NB4 (cell line): ENCODE results near the gene GARRE1.

ENCODE experiments used
- MYC ChIP-seq: IDR thresholded peaks from 2 replicates; pipeline ENCODE4 v1.6.1; 2011; ENCODE audit warnings: low read depth, low read length
- POLR2A ChIP-seq: IDR thresholded peaks from 2 replicates; pipeline ENCODE4 v1.6.1; 2011; ENCODE audit warnings: mild to moderate bottlenecking; ENCODE audit not compliant: insufficient read length; ENCODE audit errors: extremely low read depth
- TF ChIP-seq, protein P1 (sequence below): IDR thresholded peaks from one replicate; pipeline ENCODE4 v1.5.1; 2012; ENCODE audit warnings: low read depth, low read length

DNA sequence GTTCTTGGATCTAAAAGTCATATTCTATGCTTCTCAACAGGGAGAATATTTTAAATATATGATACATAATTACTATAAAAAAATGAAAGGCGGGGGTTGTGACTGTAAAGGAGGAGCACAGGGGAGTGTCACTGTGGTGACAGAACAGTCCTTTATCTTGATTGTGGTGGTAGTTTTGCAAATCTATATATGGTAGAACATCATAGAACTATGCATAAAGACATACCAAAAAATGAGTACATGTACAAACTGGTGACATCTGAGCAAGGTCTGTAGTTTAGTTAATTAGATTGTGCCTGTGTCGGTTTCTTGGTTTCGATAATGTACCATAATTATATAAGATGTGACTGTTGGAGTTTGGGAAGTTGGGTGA, 38.7 kb upstream of the GARRE1 start:
- TF ChIP-seq, protein P1, sequence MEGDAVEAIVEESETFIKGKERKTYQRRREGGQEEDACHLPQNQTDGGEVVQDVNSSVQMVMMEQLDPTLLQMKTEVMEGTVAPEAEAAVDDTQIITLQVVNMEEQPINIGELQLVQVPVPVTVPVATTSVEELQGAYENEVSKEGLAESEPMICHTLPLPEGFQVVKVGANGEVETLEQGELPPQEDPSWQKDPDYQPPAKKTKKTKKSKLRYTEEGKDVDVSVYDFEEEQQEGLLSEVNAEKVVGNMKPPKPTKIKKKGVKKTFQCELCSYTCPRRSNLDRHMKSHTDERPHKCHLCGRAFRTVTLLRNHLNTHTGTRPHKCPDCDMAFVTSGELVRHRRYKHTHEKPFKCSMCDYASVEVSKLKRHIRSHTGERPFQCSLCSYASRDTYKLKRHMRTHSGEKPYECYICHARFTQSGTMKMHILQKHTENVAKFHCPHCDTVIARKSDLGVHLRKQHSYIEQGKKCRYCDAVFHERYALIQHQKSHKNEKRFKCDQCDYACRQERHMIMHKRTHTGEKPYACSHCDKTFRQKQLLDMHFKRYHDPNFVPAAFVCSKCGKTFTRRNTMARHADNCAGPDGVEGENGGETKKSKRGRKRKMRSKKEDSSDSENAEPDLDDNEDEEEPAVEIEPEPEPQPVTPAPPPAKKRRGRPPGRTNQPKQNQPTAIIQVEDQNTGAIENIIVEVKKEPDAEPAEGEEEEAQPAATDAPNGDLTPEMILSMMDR = no peak
- TF ChIP-seq MYC (no peak), POLR2A (no peak)
